Cardiac muscle cell (in vitro differentiated cells and primary cell): ENCODE results near the gene GPR37L1. TPM values are rescaled to one million over a fixed set of nuclear protein-coding genes. Genes with fewer than 3 reads are reported as not detected.
"Not testable (repeated sequence)": the region's sequence is repeated elsewhere in the genome, so short reads cannot be mapped to it uniquely, and the experiment has no call there.

Experiments used
- DNase-seq, 2 donors: peaks; one replicate each; pipeline versions ENCODE4 v3.0.0 to v3.0.0-alpha.2; 2010 to 2017; ENCODE audit warnings: low read depth in 1 of 2, low spot score in 1 of 2
- H3K27ac ChIP-seq: fragments of 200-600 bp; sonication (generic); 2 replicates; pipeline ENCODE4 v1.5.1; 2016
- H3K27me3 ChIP-seq: fragments of 200-600 bp; sonication (generic); 2 replicates; pipeline ENCODE4 v1.6.0; 2016; ENCODE audit warnings: control low read depth
- H3K36me3 ChIP-seq: fragments of 200-600 bp; sonication (generic); 2 replicates; pipeline ENCODE4 v1.5.1; 2016; ENCODE audit warnings: control low read depth
- H3K4me1 ChIP-seq: fragments of 200-600 bp; sonication (generic); 2 replicates; pipeline ENCODE4 v1.8.1; 2017; ENCODE audit warnings: low read depth, mild to moderate bottlenecking, mixed run types
- H3K4me3 ChIP-seq: fragments of 200-600 bp; sonication (generic); 2 replicates; pipeline ENCODE4 v1.5.1; 2016; ENCODE audit warnings: mild to moderate bottlenecking
- H3K9me3 ChIP-seq: fragments of 200-600 bp; sonication (generic); 2 replicates; pipeline ENCODE4 v1.5.1; 2017; ENCODE audit warnings: low read depth, mild to moderate bottlenecking, control low read depth
- CTCF ChIP-seq: IDR thresholded peaks from 2 replicates; pipeline ENCODE4 v1.5.1; 2012; ENCODE audit warnings: low read depth, mild to moderate bottlenecking, low read length
- polyA plus RNA-seq: library from polyadenylated mRNA; unstranded; fragments of >200 nt; fragmentation: Nextera tagmentation; extraction: Ambion mirVana; gene quantifications from 2 replicates; pipeline ENCODE4 v1.2.1, GENCODE V29; 2016
- total RNA-seq: library from RNA; depleted of rRNA; stranded (reverse); fragments of >200 nt; gene quantifications from 2 replicates; pipeline ENCODE4 v1.2.3, GENCODE V29; 2016

GPR37L1 gene
- total and polyA plus RNA-seq, 2 experiments from 2014 or later, result not detected

GRCh38 chr1:202140833-202141232 lies 18.1 kb downstream of the GPR37L1 start:
- no peak overlapping the region for H3K4me3 ChIP-seq

GRCh38 chr1:202141468-202141867 lies 18.8 kb downstream of the GPR37L1 start:
- not testable (repeated sequence) for H3K27ac ChIP-seq, H3K36me3 ChIP-seq, H3K4me3 ChIP-seq, H3K9me3 ChIP-seq, H3K27me3 ChIP-seq, H3K4me1 ChIP-seq, DNase-seq

More at GRCh38 chr1:202140833-202141232, 18.1 kb downstream of the GPR37L1 start:
- TF ChIP-seq CTCF, result no peak
- no peak overlapping the region for H3K27ac ChIP-seq
- no peak for DNase-seq
- H3K4me1 ChIP-seq, result peaks cover 6% of the 10 kb centered on the region
- H3K27me3 ChIP-seq, result peaks cover 4% of the 10 kb centered on the region
- H3K9me3 ChIP-seq, result no peaks in the 10 kb centered on the region
- H3K36me3 ChIP-seq, result no peaks in the 10 kb centered on the region

- Histone ChIP-seq H3K4me1 (peaks cover 6% of the 10 kb centered on the region), H3K27ac (no peak overlapping the region)
- no peak for TF ChIP-seq CTCF
Observed at GRCh38 chr1:202143011-202143767, 20.5 kb downstream of the GPR37L1 start.

GRCh38 chr1:202143768-202144401 lies 21.2 kb downstream of the GPR37L1 start:
- peak overlapping the region; percentile 65 for H3K27ac ChIP-seq
- no peaks in the 10 kb centered on the region for H3K9me3 ChIP-seq
- no peak for TF ChIP-seq CTCF
- peaks cover 4% of the 10 kb centered on the region for H3K27me3 ChIP-seq
- peaks cover 6% of the 10 kb centered on the region for H3K4me1 ChIP-seq
- peak in 1 of 2 donors; percentile 27 for DNase-seq
- H3K4me3 ChIP-seq, result peak overlapping the region; percentile 87
- H3K36me3 ChIP-seq, result no peaks in the 10 kb centered on the region

More at GRCh38 chr1:202143011-202143767, 20.5 kb downstream of the GPR37L1 start:
- Histone ChIP-seq H3K4me3 (peak overlapping the region; percentile 87), H3K27me3 (peaks cover 4% of the 10 kb centered on the region), H3K9me3 (no peaks in the 10 kb centered on the region), H3K36me3 (no peaks in the 10 kb centered on the region)
- no peak for DNase-seq

- Histone ChIP-seq H3K9me3 (no peaks in the 10 kb centered on the region), H3K4me3 (peak within 1 kb of the TSS; percentile 87), H3K4me1 (peaks cover 6% of the 10 kb centered on the region), H3K27ac (peak within 1 kb of the TSS; percentile 65), H3K27me3 (peaks cover 4% of the 10 kb centered on the region), H3K36me3 (no peaks in the 10 kb centered on the region)
- peak; percentile 47 to 77 for DNase-seq
- TF ChIP-seq CTCF, result no peak
Observed at GRCh38 chr1:202144402-202145067, 21.8 kb downstream of the GPR37L1 start, which contains the start of gene ARL8A. Gene ARL8A, minus strand, starts transcription at chr1:202144737. Its CDS starts 165 bp downstream, at chr1:202144572.
